ENCODE results near the gene MAOA.

Gene MAOA

DNA sequence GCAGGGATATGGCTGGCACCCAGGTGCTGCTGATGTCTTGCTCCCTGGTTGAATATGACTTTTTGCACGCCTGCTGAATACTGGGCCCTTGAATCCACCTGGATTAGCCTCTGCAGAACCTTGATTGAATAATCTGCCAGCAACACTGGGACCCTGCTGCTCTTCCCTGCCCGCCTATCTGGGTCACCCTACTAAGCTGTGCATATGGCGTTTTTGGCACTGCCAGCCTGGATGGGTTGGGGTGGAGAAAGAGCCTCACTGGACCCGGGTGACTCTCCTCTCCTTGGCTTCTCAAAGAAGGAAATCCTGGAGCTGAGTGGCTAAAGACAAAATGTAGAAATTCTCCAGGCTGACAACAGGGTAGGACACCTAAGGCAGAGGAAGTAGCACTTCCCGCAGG is 100.0 kb downstream of the MAOA start:
- TF ChIP-seq, protein P1, sequence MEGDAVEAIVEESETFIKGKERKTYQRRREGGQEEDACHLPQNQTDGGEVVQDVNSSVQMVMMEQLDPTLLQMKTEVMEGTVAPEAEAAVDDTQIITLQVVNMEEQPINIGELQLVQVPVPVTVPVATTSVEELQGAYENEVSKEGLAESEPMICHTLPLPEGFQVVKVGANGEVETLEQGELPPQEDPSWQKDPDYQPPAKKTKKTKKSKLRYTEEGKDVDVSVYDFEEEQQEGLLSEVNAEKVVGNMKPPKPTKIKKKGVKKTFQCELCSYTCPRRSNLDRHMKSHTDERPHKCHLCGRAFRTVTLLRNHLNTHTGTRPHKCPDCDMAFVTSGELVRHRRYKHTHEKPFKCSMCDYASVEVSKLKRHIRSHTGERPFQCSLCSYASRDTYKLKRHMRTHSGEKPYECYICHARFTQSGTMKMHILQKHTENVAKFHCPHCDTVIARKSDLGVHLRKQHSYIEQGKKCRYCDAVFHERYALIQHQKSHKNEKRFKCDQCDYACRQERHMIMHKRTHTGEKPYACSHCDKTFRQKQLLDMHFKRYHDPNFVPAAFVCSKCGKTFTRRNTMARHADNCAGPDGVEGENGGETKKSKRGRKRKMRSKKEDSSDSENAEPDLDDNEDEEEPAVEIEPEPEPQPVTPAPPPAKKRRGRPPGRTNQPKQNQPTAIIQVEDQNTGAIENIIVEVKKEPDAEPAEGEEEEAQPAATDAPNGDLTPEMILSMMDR (IDR thresholded peaks at IDR 0.05; ENCODE audit: low read depth, low read length), result no peak
- H3K4me3 ChIP-seq (ENCODE audit: low read depth, low read length), result no peak overlapping the region
- in situ Hi-C loops (cut with HindIII; ENCODE audit: low sequenced_read_pairs), result no loop called here
- no peak for DNase-seq (ENCODE audit: low read depth, low spot score)

- no peak for DNase-seq (ENCODE audit: low read depth, low spot score)
- TF ChIP-seq, protein P1 (IDR thresholded peaks at IDR 0.05; ENCODE audit: low read depth, low read length), result no peak
- H3K4me3 ChIP-seq (ENCODE audit: low read depth, low read length), result no peak overlapping the region
- in situ Hi-C loops (cut with HindIII; ENCODE audit: low sequenced_read_pairs), result no loop called here
Measured at GRCh38 chrX:43758044-43758443, 101.9 kb downstream of the MAOA start.

GRCh38 chrX:43785930-43786591 is 130.0 kb downstream of the MAOA start:
- no peak overlapping the region for H3K4me3 ChIP-seq (ENCODE audit: low read depth, low read length)
- no peak for DNase-seq (ENCODE audit: low read depth, low spot score)
- TF ChIP-seq, protein P1 (IDR thresholded peaks at IDR 0.05; ENCODE audit: low read depth, low read length), result no peak
- in situ Hi-C loops (cut with HindIII; ENCODE audit: low sequenced_read_pairs), result no loop called here

Measured in astrocyte of the spinal cord (primary cell).